NB4 (cell line): ENCODE results near the gene IMP3.
A peak's percentile ranks its signal among the peaks of the same experiment; 100 is the strongest.
"Not testable (repeated sequence)": the region's sequence is repeated elsewhere in the genome, so short reads cannot be mapped to it uniquely, and the experiment has no call there.

Experiments used
- DNase-seq: peaks from one replicate; pipeline ENCODE4 v3.0.0; 2010; ENCODE audit warnings: low read depth
- H3K4me3 ChIP-seq: one replicate; pipeline ENCODE4 v1.5.1; 2011; ENCODE audit warnings: mild to moderate bottlenecking, low read depth, low read length, moderate library complexity
- CTCF ChIP-seq: IDR thresholded peaks from one replicate; pipeline ENCODE4 v1.5.1; 2012; ENCODE audit warnings: low read depth, low read length
- MAX ChIP-seq: IDR thresholded peaks from 2 replicates; pipeline ENCODE4 v1.6.1; 2011; ENCODE audit warnings: low read depth, low read length
- MYC ChIP-seq: IDR thresholded peaks from 2 replicates; pipeline ENCODE4 v1.6.1; 2011; ENCODE audit warnings: low read depth, low read length
- POLR2A ChIP-seq: IDR thresholded peaks from 2 replicates; pipeline ENCODE4 v1.6.1; 2011; ENCODE audit warnings: mild to moderate bottlenecking; ENCODE audit not compliant: insufficient read length; ENCODE audit errors: extremely low read depth

IMP3 gene

GRCh38 chr15:75639709-75640482 is at the start of gene IMP3:
IMP3 (minus strand) TSS chr15:75640224; CDS start chr15:75640168, 56 bp downstream.
- peak; percentile 86 for TF ChIP-seq MAX
- peak; percentile 86 for TF ChIP-seq MYC
- peak; percentile 99 for TF ChIP-seq POLR2A
- no peak for TF ChIP-seq CTCF
- DNase-seq = peak; percentile 100
- H3K4me3 ChIP-seq = peak within 1 kb of the TSS; percentile 84

GRCh38 chr15:75689429-75689828 is 49.4 kb upstream of the IMP3 start:
- DNase-seq = not testable (repeated sequence)

GRCh38 chr15:75688831-75689230 is 48.8 kb upstream of the IMP3 start:
- no peak overlapping the region for H3K4me3 ChIP-seq
- TF ChIP-seq MYC (no peak), POLR2A (no peak), CTCF (no peak), MAX (no peak)
- DNase-seq = no peak

More at GRCh38 chr15:75689429-75689828, 49.4 kb upstream of the IMP3 start:
- not testable (repeated sequence) for H3K4me3 ChIP-seq

- no peak overlapping the region for H3K4me3 ChIP-seq
- DNase-seq = no peak
- no peak for TF ChIP-seq MAX
- TF ChIP-seq POLR2A = no peak
These were observed 48.2 kb upstream of the IMP3 start for GRCh38 chr15:75688278-75688557.

- no peak for DNase-seq
- H3K4me3 ChIP-seq = no peak overlapping the region
- TF ChIP-seq MAX (no peak), POLR2A (no peak), MYC (no peak), CTCF (no peak)
These were observed 47.7 kb upstream of the IMP3 start for GRCh38 chr15:75687486-75688277.

- TF ChIP-seq CTCF = peak; percentile 45
- not testable (repeated sequence) for H3K4me3 ChIP-seq
- peak; percentile 75 for DNase-seq
These were observed 46.2 kb upstream of the IMP3 start for GRCh38 chr15:75686212-75686642.

GRCh38 chr15:75685195-75685594 is 45.2 kb upstream of the IMP3 start:
- TF ChIP-seq CTCF (peak; percentile 15), POLR2A (no peak), MAX (no peak)
- no peak for DNase-seq
- no peak overlapping the region for H3K4me3 ChIP-seq
